ENCODE results near the gene EID2B. TPM values are rescaled to one million over a fixed set of nuclear protein-coding genes. Genes with fewer than 3 reads are reported as not detected.

The EID2B gene
- total and polyA plus RNA-seq, 2 of the 13 experiments (the other 11 are each of a cell fraction or from before 2014, with no cell fraction given): 2.5 to 3.7 TPM

- TF ChIP-seq ZNF609 (CRISPR knock-in tag; IDR thresholded peaks at IDR 0.05; ENCODE audit: borderline replicate concordance): 0 out of 2 replicates have a peak, but pooled peaks have one; percentile 52
- no peak for TF ChIP-seq ZNF713 (CRISPR knock-in tag; IDR thresholded peaks at IDR 0.05)
- TF ChIP-seq ZBTB46 (CRISPR knock-in tag; IDR thresholded peaks at IDR 0.05; ENCODE audit: borderline replicate concordance): no peak
- no peak for TF ChIP-seq BCLAF1 (IDR thresholded peaks at IDR 0.05)
- TF ChIP-seq ZMAT5 (CRISPR knock-in tag; IDR thresholded peaks at IDR 0.05; ENCODE audit: borderline replicate concordance, low read depth): no peak
- no peak for TF ChIP-seq CREBL2 (CRISPR knock-in tag; IDR thresholded peaks at IDR 0.05; ENCODE audit: borderline replicate concordance)
- TF ChIP-seq MTERF4 (CRISPR knock-in tag; IDR thresholded peaks at IDR 0.05): no peak; the same call in 1 of the 2 replicates
- TF ChIP-seq NR2F2 (IDR thresholded peaks at IDR 0.05; ENCODE audit: borderline replicate concordance, low read depth): no peak
- TF ChIP-seq ZNF737 (CRISPR knock-in tag; IDR thresholded peaks at IDR 0.05; ENCODE audit: borderline replicate concordance): no peak
- no peak for TF ChIP-seq ZBTB4 (CRISPR knock-in tag; IDR thresholded peaks at IDR 0.05; ENCODE audit: borderline replicate concordance)
- 0 out of 2 replicates have a peak, but pooled peaks have one; percentile 58 for TF ChIP-seq ZNF674 (CRISPR knock-in tag; IDR thresholded peaks at IDR 0.05; ENCODE audit: low read depth)
- peak; percentile 62; the same call in 1 of the 2 replicates for TF ChIP-seq SIN3A (IDR thresholded peaks at IDR 0.05; ENCODE audit: borderline replicate concordance, low read depth, low read length)
These were observed at the start of gene EID2B (continued) for GRCh38 chr19:39532233-39533002.

Measured in HepG2 (cell line).